ENCODE measurements around the gene SLAMF8.

- TF ChIP-seq EP300 (IDR thresholded peaks at IDR 0.05) (no peak), CTCF (IDR thresholded peaks at IDR 0.05) (no peak)
Measured at GRCh38 chr1:159867664-159868026, 41.0 kb downstream of the SLAMF8 start.

Data from ovary (tissue), 3 donors.